ENCODE measurements around the gene UIMC1. TPM values are rescaled to one million over a fixed set of nuclear protein-coding genes. Genes with fewer than 3 reads are reported as not detected.

Gene UIMC1
- total RNA-seq, 1 experiment from 2014 or later: 36.0 TPM

- Histone ChIP-seq H3K27me3 (ENCODE audit: control insufficient read depth, insufficient read depth, low read length) (no peaks in the 10 kb centered on the region), H3K36me3 (replicated peaks; ENCODE audit: control insufficient read depth, insufficient read depth, low read length) (no peaks in the 10 kb centered on the region), H3K4me3 (ENCODE audit: insufficient read depth, low read depth, low read length) (no peak overlapping the region)
- peak; percentile 60 for DNase-seq
Observed at GRCh38 chr5:176884571-176884890, 122.0 kb downstream of the UIMC1 start.

- Histone ChIP-seq H3K27me3 (ENCODE audit: control insufficient read depth, insufficient read depth, low read length) (no peaks in the 10 kb centered on the region), H3K36me3 (replicated peaks; ENCODE audit: control insufficient read depth, insufficient read depth, low read length) (no peaks in the 10 kb centered on the region), H3K4me3 (ENCODE audit: insufficient read depth, low read depth, low read length) (no peak overlapping the region)
- peak; percentile 53 for DNase-seq
Observed at GRCh38 chr5:176883700-176884570, 122.6 kb downstream of the UIMC1 start.

- Histone ChIP-seq H3K27me3 (ENCODE audit: control insufficient read depth, insufficient read depth, low read length) (no peaks in the 10 kb centered on the region), H3K4me3 (ENCODE audit: insufficient read depth, low read depth, low read length) (no peak overlapping the region), H3K36me3 (replicated peaks; ENCODE audit: control insufficient read depth, insufficient read depth, low read length) (no peaks in the 10 kb centered on the region)
- DNase-seq: peak; percentile 49
Observed at GRCh38 chr5:176882567-176882903, 124.0 kb downstream of the UIMC1 start.

- Histone ChIP-seq H3K4me3 (ENCODE audit: insufficient read depth, low read depth, low read length) (no peak overlapping the region), H3K36me3 (replicated peaks; ENCODE audit: control insufficient read depth, insufficient read depth, low read length) (no peaks in the 10 kb centered on the region), H3K27me3 (ENCODE audit: control insufficient read depth, insufficient read depth, low read length) (no peaks in the 10 kb centered on the region)
- peak; percentile 50 for DNase-seq
Observed at GRCh38 chr5:176881816-176882566, 124.6 kb downstream of the UIMC1 start.

- DNase-seq: no peak
- no peaks in the 10 kb centered on the region for H3K27me3 ChIP-seq (ENCODE audit: control insufficient read depth, insufficient read depth, low read length)
- H3K36me3 ChIP-seq (replicated peaks; ENCODE audit: control insufficient read depth, insufficient read depth, low read length): no peaks in the 10 kb centered on the region
- no peak overlapping the region for H3K4me3 ChIP-seq (ENCODE audit: insufficient read depth, low read depth, low read length)
Observed at GRCh38 chr5:176881021-176881749, 125.4 kb downstream of the UIMC1 start.

GRCh38 chr5:176880366-176881020, 126.1 kb downstream of the UIMC1 start:
- no peaks in the 10 kb centered on the region for H3K36me3 ChIP-seq (replicated peaks; ENCODE audit: control insufficient read depth, insufficient read depth, low read length)
- no peak for DNase-seq
- H3K4me3 ChIP-seq (ENCODE audit: insufficient read depth, low read depth, low read length): no peak overlapping the region
- no peaks in the 10 kb centered on the region for H3K27me3 ChIP-seq (ENCODE audit: control insufficient read depth, insufficient read depth, low read length)

GRCh38 chr5:176879663-176880361, 126.8 kb downstream of the UIMC1 start:
- peak; percentile 63 for DNase-seq
- no peak overlapping the region for H3K4me3 ChIP-seq (ENCODE audit: insufficient read depth, low read depth, low read length)
- no peaks in the 10 kb centered on the region for H3K36me3 ChIP-seq (replicated peaks; ENCODE audit: control insufficient read depth, insufficient read depth, low read length)
- no peaks in the 10 kb centered on the region for H3K27me3 ChIP-seq (ENCODE audit: control insufficient read depth, insufficient read depth, low read length)

GRCh38 chr5:176878906-176879662, 127.5 kb downstream of the UIMC1 start:
- DNase-seq: peak; percentile 62
- H3K27me3 ChIP-seq (ENCODE audit: control insufficient read depth, insufficient read depth, low read length): no peaks in the 10 kb centered on the region
- no peak overlapping the region for H3K4me3 ChIP-seq (ENCODE audit: insufficient read depth, low read depth, low read length)
- no peaks in the 10 kb centered on the region for H3K36me3 ChIP-seq (replicated peaks; ENCODE audit: control insufficient read depth, insufficient read depth, low read length)

- Histone ChIP-seq H3K27me3 (ENCODE audit: control insufficient read depth, insufficient read depth, low read length) (no peaks in the 10 kb centered on the region), H3K4me3 (ENCODE audit: insufficient read depth, low read depth, low read length) (no peak overlapping the region), H3K36me3 (replicated peaks; ENCODE audit: control insufficient read depth, insufficient read depth, low read length) (no peaks in the 10 kb centered on the region)
- peak; percentile 56 for DNase-seq
Observed at GRCh38 chr5:176878463-176878862, 128.1 kb downstream of the UIMC1 start.

- Histone ChIP-seq H3K4me3 (ENCODE audit: insufficient read depth, low read depth, low read length) (no peak overlapping the region), H3K27me3 (ENCODE audit: control insufficient read depth, insufficient read depth, low read length) (no peaks in the 10 kb centered on the region), H3K36me3 (replicated peaks; ENCODE audit: control insufficient read depth, insufficient read depth, low read length) (no peaks in the 10 kb centered on the region)
- peak; percentile 73 for DNase-seq
Observed at GRCh38 chr5:176877793-176878331, 128.7 kb downstream of the UIMC1 start.

- DNase-seq: peak; percentile 69
- no peaks in the 10 kb centered on the region for H3K36me3 ChIP-seq (replicated peaks; ENCODE audit: control insufficient read depth, insufficient read depth, low read length)
- no peaks in the 10 kb centered on the region for H3K27me3 ChIP-seq (ENCODE audit: control insufficient read depth, insufficient read depth, low read length)
- H3K4me3 ChIP-seq (ENCODE audit: insufficient read depth, low read depth, low read length): no peak overlapping the region
Observed at GRCh38 chr5:176876506-176877431, 129.8 kb downstream of the UIMC1 start.

GRCh38 chr5:176875783-176876505, 130.6 kb downstream of the UIMC1 start:
- H3K36me3 ChIP-seq (replicated peaks; ENCODE audit: control insufficient read depth, insufficient read depth, low read length): no peaks in the 10 kb centered on the region
- H3K4me3 ChIP-seq (ENCODE audit: insufficient read depth, low read depth, low read length): no peak overlapping the region
- peak; percentile 63 for DNase-seq
- H3K27me3 ChIP-seq (ENCODE audit: control insufficient read depth, insufficient read depth, low read length): no peaks in the 10 kb centered on the region

Data from H7 (cell line).